ENCODE measurements around the gene HOXB3. TPM values are rescaled to one million over a fixed set of nuclear protein-coding genes. Genes with fewer than 3 reads are reported as not detected.

Gene HOXB3
- total and polyA plus RNA-seq, 2 donors (not counting 1 experiment from before 2014, with no cell fraction given) = 15.7 to 28.6 TPM

DNA sequence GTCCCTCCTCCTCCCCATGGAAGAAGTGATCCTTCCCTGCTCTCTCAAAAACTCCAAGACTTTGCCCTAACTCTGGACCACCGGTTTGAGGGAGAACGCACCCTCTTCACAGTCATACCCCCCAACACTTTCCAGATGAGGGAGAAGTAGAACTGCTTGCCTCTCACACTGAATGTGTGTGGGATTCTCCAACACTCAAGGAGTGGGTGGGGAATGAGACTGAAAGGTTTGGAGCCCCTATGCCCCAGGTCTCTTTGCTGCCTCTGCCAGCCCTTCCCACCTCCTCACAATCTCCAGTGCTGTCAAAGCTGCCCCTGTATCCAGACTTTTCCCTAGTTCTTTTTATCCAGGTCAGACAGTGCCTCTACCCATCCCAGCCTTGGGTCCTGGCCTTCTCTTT, 23.3 kb downstream of the HOXB3 start:
- Histone ChIP-seq H3K4me3 (replicated peaks in 1 of 4; ENCODE audit: control extremely low read depth in 1 of 4, insufficient read depth in 1 of 4, low read depth in 3 of 4, low read length in 4 of 4) (peak overlapping the region in 2 of 4 experiments; percentile 7 to 98), H3K27ac (ENCODE audit: insufficient read depth, low read length) (peak overlapping the region; percentile 86), H3K4me2 (ENCODE audit: extremely low read depth, insufficient read depth, low read length) (peak overlapping the region; percentile 90), H3K9me3 (ENCODE audit: control insufficient read depth, insufficient read depth, low read depth, low read length) (no peaks in the 10 kb centered on the region), H3K36me3 (ENCODE audit: control insufficient read depth, insufficient read depth, low read length) (peaks cover 12% of the 10 kb centered on the region), H4K20me1 (ENCODE audit: control insufficient read depth, extremely low read depth, insufficient read depth, low read length) (no peaks in the 10 kb centered on the region), H3K4me1 (ENCODE audit: control insufficient read depth, extremely low read depth, insufficient read depth, low read length) (peaks cover 40% of the 10 kb centered on the region), H3K27me3 (ENCODE audit: control insufficient read depth, insufficient read depth, low read length) (no peaks in the 10 kb centered on the region), H3K9ac (ENCODE audit: insufficient read depth, low read length) (no peak overlapping the region), H3K79me2 (ENCODE audit: control insufficient read depth, insufficient read depth, low read length) (peaks cover 99% of the 10 kb centered on the region), H2AFZ (ENCODE audit: low read length) (no peak overlapping the region)
- no peak for TF ChIP-seq CTCF (conservative IDR thresholded peaks at IDR 0.05 in 1 of 2, IDR thresholded peaks at IDR 0.05 in 1 of 2; ENCODE audit: low read depth in 1 of 2, low read length in 2 of 2)
- TF ChIP-seq EZH2 (IDR thresholded peaks at IDR 0.05; ENCODE audit: low read length, missing control alignments) = no peak
- DNase-seq (ENCODE audit: low read depth in 2 of 2) = no peak

DNA sequence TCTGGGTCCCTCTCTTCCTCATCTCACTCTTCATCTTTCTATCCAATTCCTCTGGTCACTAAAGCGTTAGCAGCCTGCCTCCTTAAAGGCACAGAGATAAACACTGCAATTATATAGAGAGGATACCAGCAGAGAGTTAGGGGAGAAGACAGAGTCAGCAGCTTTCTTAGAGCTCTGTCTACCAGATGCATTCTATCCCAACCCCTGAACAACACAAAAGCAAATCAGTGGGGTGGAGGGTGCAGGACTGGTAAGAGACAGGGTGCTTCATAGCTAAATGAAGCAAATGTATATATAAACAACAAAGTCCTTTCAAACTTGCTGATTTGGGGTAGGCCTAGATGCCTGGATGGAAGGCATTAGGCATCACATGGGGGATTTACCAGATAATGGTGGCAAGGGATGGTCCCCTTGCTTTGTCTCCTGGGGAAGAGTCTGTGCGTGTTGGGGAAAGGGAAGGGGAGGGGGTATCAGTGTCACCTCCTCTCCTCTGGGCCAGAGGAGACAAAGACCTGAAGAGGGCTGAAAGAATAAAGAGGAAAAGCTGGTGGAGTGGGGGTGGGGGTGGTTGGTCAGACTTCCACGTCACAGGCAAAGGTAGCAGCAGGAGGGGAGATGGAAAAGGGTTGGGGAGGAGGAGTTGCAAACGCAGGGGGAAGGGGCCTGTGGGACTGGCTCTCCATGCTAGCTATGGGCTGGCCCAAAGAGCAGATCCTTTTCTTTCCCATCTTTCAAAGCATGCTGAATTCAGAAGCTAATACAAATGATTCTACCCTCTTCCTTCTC, 23.9 kb downstream of the HOXB3 start:
- Histone ChIP-seq H3K4me3 (replicated peaks in 1 of 4; ENCODE audit: control extremely low read depth in 1 of 4, insufficient read depth in 1 of 4, low read depth in 3 of 4, low read length in 4 of 4) (peak overlapping the region in 2 of 4 experiments; percentile 53 to 98), H3K36me3 (ENCODE audit: control insufficient read depth, insufficient read depth, low read length) (peaks cover 13% of the 10 kb centered on the region), H2AFZ (ENCODE audit: low read length) (no peak overlapping the region), H3K4me2 (ENCODE audit: extremely low read depth, insufficient read depth, low read length) (peak overlapping the region; percentile 90), H3K9ac (ENCODE audit: insufficient read depth, low read length) (no peak overlapping the region), H3K4me1 (ENCODE audit: control insufficient read depth, extremely low read depth, insufficient read depth, low read length) (peaks cover 42% of the 10 kb centered on the region), H3K79me2 (ENCODE audit: control insufficient read depth, insufficient read depth, low read length) (peaks cover 99% of the 10 kb centered on the region), H3K27ac (ENCODE audit: insufficient read depth, low read length) (peak overlapping the region; percentile 86), H4K20me1 (ENCODE audit: control insufficient read depth, extremely low read depth, insufficient read depth, low read length) (no peaks in the 10 kb centered on the region), H3K27me3 (ENCODE audit: control insufficient read depth, insufficient read depth, low read length) (no peaks in the 10 kb centered on the region), H3K9me3 (ENCODE audit: control insufficient read depth, insufficient read depth, low read depth, low read length) (no peaks in the 10 kb centered on the region)
- no peak for TF ChIP-seq EZH2 (IDR thresholded peaks at IDR 0.05; ENCODE audit: low read length, missing control alignments)
- TF ChIP-seq CTCF (conservative IDR thresholded peaks at IDR 0.05 in 1 of 2, IDR thresholded peaks at IDR 0.05 in 1 of 2; ENCODE audit: low read depth in 1 of 2, low read length in 2 of 2) = no peak
- peak; percentile 42 to 52 for DNase-seq (ENCODE audit: low read depth in 2 of 2)

DNA sequence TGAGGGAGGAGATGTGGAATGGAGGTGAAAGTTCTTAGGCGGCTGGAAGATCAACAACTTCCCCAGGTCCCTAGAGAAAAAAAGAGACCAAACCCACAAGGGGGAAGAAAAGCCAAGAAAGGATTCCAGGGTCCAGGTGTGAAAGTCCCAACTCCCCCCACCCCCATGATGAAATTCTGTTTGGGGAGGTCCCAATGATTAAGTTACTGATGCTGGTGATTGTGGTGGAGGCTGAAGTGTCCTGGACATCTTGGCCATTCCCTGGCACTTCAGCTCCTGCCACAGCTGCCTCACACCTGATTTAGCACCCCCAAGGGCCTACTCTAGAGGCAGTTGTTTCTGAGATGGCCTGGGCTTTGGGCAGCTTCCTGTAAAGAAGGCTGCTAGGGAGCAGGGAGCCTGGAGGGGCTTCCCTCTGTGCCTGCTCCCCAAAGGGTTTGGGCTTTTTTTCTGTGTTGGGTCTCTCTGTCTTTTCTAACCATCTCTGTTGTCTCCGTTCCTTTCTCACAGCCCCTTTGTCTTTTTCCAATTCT, 25.0 kb downstream of the HOXB3 start:
- Histone ChIP-seq H3K27me3 (ENCODE audit: control insufficient read depth, insufficient read depth, low read length) (no peaks in the 10 kb centered on the region), H3K9ac (ENCODE audit: insufficient read depth, low read length) (no peak overlapping the region), H3K9me3 (ENCODE audit: control insufficient read depth, insufficient read depth, low read depth, low read length) (no peaks in the 10 kb centered on the region), H3K4me3 (replicated peaks in 1 of 4; ENCODE audit: control extremely low read depth in 1 of 4, insufficient read depth in 1 of 4, low read depth in 3 of 4, low read length in 4 of 4) (peak overlapping the region; percentile 53 to 98 (median 63)), H3K4me2 (ENCODE audit: extremely low read depth, insufficient read depth, low read length) (peak overlapping the region; percentile 95), H4K20me1 (ENCODE audit: control insufficient read depth, extremely low read depth, insufficient read depth, low read length) (no peaks in the 10 kb centered on the region), H3K27ac (ENCODE audit: insufficient read depth, low read length) (peak overlapping the region; percentile 86), H2AFZ (ENCODE audit: low read length) (no peak overlapping the region), H3K4me1 (ENCODE audit: control insufficient read depth, extremely low read depth, insufficient read depth, low read length) (peaks cover 47% of the 10 kb centered on the region), H3K36me3 (ENCODE audit: control insufficient read depth, insufficient read depth, low read length) (peaks cover 13% of the 10 kb centered on the region), H3K79me2 (ENCODE audit: control insufficient read depth, insufficient read depth, low read length) (peaks cover 99% of the 10 kb centered on the region)
- DNase-seq (ENCODE audit: low read depth in 2 of 2) = peak; percentile 38 to 75
- no peak for TF ChIP-seq EZH2 (IDR thresholded peaks at IDR 0.05; ENCODE audit: low read length, missing control alignments)
- TF ChIP-seq CTCF (conservative IDR thresholded peaks at IDR 0.05 in 1 of 2, IDR thresholded peaks at IDR 0.05 in 1 of 2; ENCODE audit: low read depth in 1 of 2, low read length in 2 of 2) = no peak

Data from fibroblast of lung (primary cell).